Transverse colon (tissue), 4 donors: ENCODE data around the gene OR1M1. TPM values are rescaled to one million over a fixed set of nuclear protein-coding genes. Genes with fewer than 3 reads are reported as not detected.

ENCODE experiments used
- DNase-seq: peaks from one replicate; pipeline ENCODE4 v3.0.0-alpha.2; 2019
- H3K27ac ChIP-seq, 4 donors: fragments of 200-600 bp; sonication (generic); 2 replicates each; pipeline ENCODE4 v1.5.1; 2016 to 2018; ENCODE audit warnings: inconsistent platforms in 4 of 4
- H3K27me3 ChIP-seq: fragments of 200-600 bp; sonication (generic); 2 replicates; pipeline ENCODE4 v1.5.1; 2017; ENCODE audit warnings: inconsistent platforms
- H3K36me3 ChIP-seq, 4 donors: fragments of 200-600 bp; sonication (generic); 2 replicates each; pipeline ENCODE4 v1.5.1; 2017 to 2019; ENCODE audit warnings: inconsistent platforms in 4 of 4
- H3K4me1 ChIP-seq, 4 donors: fragments of 200-600 bp; sonication (generic); 2 replicates each; pipeline ENCODE4 v1.5.1; 2017 to 2020; ENCODE audit warnings: inconsistent platforms in 4 of 4
- H3K4me3 ChIP-seq, 4 donors: fragments of 200-600 bp; sonication (generic); 1 replicate in 1 of 4; 2 replicates in 3 of 4; pipeline versions ENCODE4 v1.5.1 to v1.6.1; 2017 to 2019; ENCODE audit warnings: inconsistent platforms in 4 of 4
- H3K9me3 ChIP-seq, 2 donors: fragments of 200-600 bp; sonication (generic); 2 replicates each; pipeline ENCODE4 v1.5.1; 2017 to 2019; ENCODE audit warnings: inconsistent platforms in 2 of 2
- CTCF ChIP-seq, 5 experiments: fragments of 200-600 bp in 3 of 5; fragments of 450-650 bp in 2 of 5; sonication (generic) in 3 of 5; IDR thresholded peaks; 1 replicate in 2 of 5; 2 replicates in 3 of 5; pipeline ENCODE4 v1.5.1; 2016 to 2017; ENCODE audit warnings: antibody characterized with exemption in 5 of 5, inconsistent platforms in 3 of 5, mild to moderate bottlenecking in 2 of 5, moderate library complexity in 1 of 5
- EP300 ChIP-seq: sonication (generic); formaldehyde crosslinking; IDR thresholded peaks from one replicate; pipeline ENCODE4 v1.6.1; 2017; ENCODE audit warnings: antibody characterized with exemption, low read depth
- POLR2A ChIP-seq: fragments of 450-650 bp; IDR thresholded peaks from one replicate; pipeline ENCODE4 v1.6.1; 2016; ENCODE audit warnings: antibody characterized with exemption, mild to moderate bottlenecking, moderate library complexity
- POLR2AphosphoS5 ChIP-seq, 3 donors: sonication (generic); formaldehyde crosslinking; IDR thresholded peaks; one replicate each; pipeline ENCODE4 v1.6.1; 2016; ENCODE audit warnings: antibody characterized with exemption in 3 of 3
- WGBS, 2 donors: methylation state at CpG; one replicate each; pipeline ENCODE4 v1.1.5; 2018; ENCODE audit warnings: low coverage in 1 of 2; 5-methylcytosine and 5-hydroxymethylcytosine counted together
- in situ Hi-C, 4 donors: fragments of 200-750 bp; cut with MboI; loops; one replicate each; pipeline versions ENCODE4 v1.15.0 to v1.15.1; 2017; ENCODE audit warnings: low sequenced_read_pairs in 3 of 4, low pct_ligation_motif_present in 1 of 4, low pct_unique_long_range_greater_than_20kb in 1 of 4
- intact Hi-C: fragments of 100-400 bp; cut with DNase I; formaldehyde crosslinking; loops from one replicate; pipeline ENCODE4 v1.15.1; 2023; ENCODE audit warnings: low total_unique reads
- total RNA-seq, 4 donors: library from RNA; depleted of rRNA; stranded (reverse); fragments of >200 nt; gene quantifications; one replicate each; pipeline ENCODE4 v1.1.0, GENCODE V29; 2016

OR1M1 gene
- total RNA-seq, 4 donors from 2014 or later = not detected

GRCh38 chr19:9075064-9075949, 11.6 kb upstream of the OR1M1 start:
- TF ChIP-seq POLR2A = no peak
- peak in 2 of 3 donors; percentile 10 to 33 for TF ChIP-seq POLR2AphosphoS5 (IDR thresholded peaks at IDR 0.05)
- Histone ChIP-seq H3K4me1 (peaks cover 0 to 11% (median 7%) of the 10 kb centered on the region in 4 donors), H3K27me3 (no peaks in the 10 kb centered on the region), H3K9me3 (no peaks in the 10 kb centered on the region), H3K36me3 (no peaks in the 10 kb centered on the region), H3K4me3 (no peak overlapping the region), H3K27ac (peak overlapping the region; percentile 19 to 71 (median 54))
- 20 to 30% methylated on average over 5 to 16 of the region's 16 CpGs for WGBS, 2 donors
- in situ Hi-C loops = loop anchor here (10.0 to 25.0 kb wide), 2 partner anchors 413 to 421 kb away; no protein-coding TSS in a partner anchor
- DNase-seq = peak; percentile 50
- intact Hi-C loops = no loop called here

- in situ Hi-C loops (loop anchor here (10.0 to 25.0 kb wide), 2 partner anchors 415 to 422 kb away; no protein-coding TSS in a partner anchor), intact Hi-C loops (no loop called here)
- TF ChIP-seq POLR2A = no peak
- TF ChIP-seq POLR2AphosphoS5 (IDR thresholded peaks at IDR 0.05) = no peak
- no peak for TF ChIP-seq CTCF (IDR thresholded peaks at IDR 0.05)
- no peak for TF ChIP-seq EP300
- Histone ChIP-seq H3K4me3 (no peak overlapping the region), H3K27ac (no peak overlapping the region), H3K27me3 (no peaks in the 10 kb centered on the region), H3K4me1 (peaks cover 0 to 11% (median 7%) of the 10 kb centered on the region in 4 donors), H3K36me3 (no peaks in the 10 kb centered on the region), H3K9me3 (no peaks in the 10 kb centered on the region)
- 75 to 82% methylated on average over 5 to 10 of the region's 10 CpGs for WGBS, 2 donors
- DNase-seq = no peak
Observed at GRCh38 chr19:9076901-9077300, 10.0 kb upstream of the OR1M1 start.

- 58 to 69% methylated on average over 4 of the region's 4 CpGs for WGBS, 2 donors
- H3K27ac ChIP-seq = peak overlapping the region in 1 of 4 donors; percentile 12
- H3K36me3 ChIP-seq = no peaks in the 10 kb centered on the region
- peaks cover 0 to 11% (median 7%) of the 10 kb centered on the region in 4 donors for H3K4me1 ChIP-seq
- intact Hi-C loops (no loop called here), in situ Hi-C loops (loop anchor here (10.0 to 25.0 kb wide), 2 partner anchors 416 to 424 kb away; no protein-coding TSS in a partner anchor)
- no peak overlapping the region for H3K4me3 ChIP-seq
- no peaks in the 10 kb centered on the region for H3K9me3 ChIP-seq
- no peaks in the 10 kb centered on the region for H3K27me3 ChIP-seq
- no peak for TF ChIP-seq CTCF (IDR thresholded peaks at IDR 0.05)
- no peak for TF ChIP-seq POLR2AphosphoS5 (IDR thresholded peaks at IDR 0.05)
- no peak for TF ChIP-seq POLR2A
- TF ChIP-seq EP300 = no peak
- no peak for DNase-seq
Observed at GRCh38 chr19:9078651-9079050, 8.2 kb upstream of the OR1M1 start.

GRCh38 chr19:9107375-9107774, 20.5 kb downstream of the OR1M1 start, which contains the start of gene OR7G2:
OR7G2 (minus strand) TSS chr19:9107475; CDS start chr19:9103243, 4,232 bp downstream.
- in situ Hi-C loops (no loop called here), intact Hi-C loops (no loop called here)
- Histone ChIP-seq H3K4me1 (no peaks in the 10 kb centered on the region), H3K9me3 (no peaks in the 10 kb centered on the region), H3K36me3 (no peaks in the 10 kb centered on the region), H3K27ac (no peak within 1 kb of the TSS), H3K4me3 (no peak within 1 kb of the TSS), H3K27me3 (peaks cover 4% of the 10 kb centered on the region)
- no peak for DNase-seq
- TF ChIP-seq POLR2A (no peak), POLR2AphosphoS5 (IDR thresholded peaks at IDR 0.05) (no peak), CTCF (IDR thresholded peaks at IDR 0.05) (no peak)
- whole genome bisulfite sequencing, 2 donors = 30 to 52% methylated on average over 2 to 8 of the region's 8 CpGs
